Epithelial cell of alveolus of lung (primary cell): ENCODE results near the gene NASP. TPM values are rescaled to one million over a fixed set of nuclear protein-coding genes. Genes with fewer than 3 reads are reported as not detected.

Source experiments
- total RNA-seq: library from RNA; depleted of rRNA; stranded (reverse); fragments of >200 nt; gene quantifications from 2 replicates; pipeline ENCODE4 v1.2.1, GENCODE V29; 2015

The NASP gene, protein sequence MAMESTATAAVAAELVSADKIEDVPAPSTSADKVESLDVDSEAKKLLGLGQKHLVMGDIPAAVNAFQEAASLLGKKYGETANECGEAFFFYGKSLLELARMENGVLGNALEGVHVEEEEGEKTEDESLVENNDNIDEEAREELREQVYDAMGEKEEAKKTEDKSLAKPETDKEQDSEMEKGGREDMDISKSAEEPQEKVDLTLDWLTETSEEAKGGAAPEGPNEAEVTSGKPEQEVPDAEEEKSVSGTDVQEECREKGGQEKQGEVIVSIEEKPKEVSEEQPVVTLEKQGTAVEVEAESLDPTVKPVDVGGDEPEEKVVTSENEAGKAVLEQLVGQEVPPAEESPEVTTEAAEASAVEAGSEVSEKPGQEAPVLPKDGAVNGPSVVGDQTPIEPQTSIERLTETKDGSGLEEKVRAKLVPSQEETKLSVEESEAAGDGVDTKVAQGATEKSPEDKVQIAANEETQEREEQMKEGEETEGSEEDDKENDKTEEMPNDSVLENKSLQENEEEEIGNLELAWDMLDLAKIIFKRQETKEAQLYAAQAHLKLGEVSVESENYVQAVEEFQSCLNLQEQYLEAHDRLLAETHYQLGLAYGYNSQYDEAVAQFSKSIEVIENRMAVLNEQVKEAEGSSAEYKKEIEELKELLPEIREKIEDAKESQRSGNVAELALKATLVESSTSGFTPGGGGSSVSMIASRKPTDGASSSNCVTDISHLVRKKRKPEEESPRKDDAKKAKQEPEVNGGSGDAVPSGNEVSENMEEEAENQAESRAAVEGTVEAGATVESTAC
- total RNA-seq: 47.4 and 58.4 TPM in 2 replicates

DNA sequence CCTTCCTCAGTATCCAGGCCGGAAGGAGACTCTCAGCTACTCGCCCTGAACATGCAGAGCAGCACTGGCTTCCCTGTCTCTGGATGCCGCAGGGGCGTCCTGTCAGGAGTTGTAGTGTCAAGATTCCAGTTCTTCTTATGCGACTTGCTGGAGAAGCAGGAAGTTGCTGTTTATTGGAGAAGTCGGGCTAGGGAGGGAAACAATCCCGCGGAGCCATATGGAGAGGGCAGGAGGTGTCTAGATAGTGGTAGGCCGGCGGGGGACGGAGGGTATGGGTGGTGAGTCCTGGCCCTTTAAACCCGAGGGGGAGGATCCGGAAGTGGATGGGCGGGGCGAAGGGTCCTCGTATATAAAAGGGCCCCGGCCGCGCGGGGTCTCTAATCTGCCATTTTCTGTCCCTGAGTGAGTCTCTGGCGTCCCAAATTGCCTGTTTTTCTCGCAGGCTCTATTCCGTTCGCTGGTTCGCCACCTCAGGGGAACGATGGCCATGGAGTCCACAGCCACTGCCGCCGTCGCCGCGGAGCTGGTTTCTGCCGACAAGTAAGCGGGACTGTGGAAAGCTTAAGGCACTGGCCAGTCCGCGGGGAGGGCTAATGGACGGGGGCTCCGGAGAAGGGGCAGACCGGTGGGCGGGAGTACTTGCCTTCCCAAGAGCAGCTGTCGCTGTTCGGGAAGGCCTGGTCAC, at the start of gene NASP:
Gene NASP, plus strand, starts transcription at position 376 of the 685 bp plus-strand sequence. Its CDS starts 106 bp downstream, at position 482.

DNA sequence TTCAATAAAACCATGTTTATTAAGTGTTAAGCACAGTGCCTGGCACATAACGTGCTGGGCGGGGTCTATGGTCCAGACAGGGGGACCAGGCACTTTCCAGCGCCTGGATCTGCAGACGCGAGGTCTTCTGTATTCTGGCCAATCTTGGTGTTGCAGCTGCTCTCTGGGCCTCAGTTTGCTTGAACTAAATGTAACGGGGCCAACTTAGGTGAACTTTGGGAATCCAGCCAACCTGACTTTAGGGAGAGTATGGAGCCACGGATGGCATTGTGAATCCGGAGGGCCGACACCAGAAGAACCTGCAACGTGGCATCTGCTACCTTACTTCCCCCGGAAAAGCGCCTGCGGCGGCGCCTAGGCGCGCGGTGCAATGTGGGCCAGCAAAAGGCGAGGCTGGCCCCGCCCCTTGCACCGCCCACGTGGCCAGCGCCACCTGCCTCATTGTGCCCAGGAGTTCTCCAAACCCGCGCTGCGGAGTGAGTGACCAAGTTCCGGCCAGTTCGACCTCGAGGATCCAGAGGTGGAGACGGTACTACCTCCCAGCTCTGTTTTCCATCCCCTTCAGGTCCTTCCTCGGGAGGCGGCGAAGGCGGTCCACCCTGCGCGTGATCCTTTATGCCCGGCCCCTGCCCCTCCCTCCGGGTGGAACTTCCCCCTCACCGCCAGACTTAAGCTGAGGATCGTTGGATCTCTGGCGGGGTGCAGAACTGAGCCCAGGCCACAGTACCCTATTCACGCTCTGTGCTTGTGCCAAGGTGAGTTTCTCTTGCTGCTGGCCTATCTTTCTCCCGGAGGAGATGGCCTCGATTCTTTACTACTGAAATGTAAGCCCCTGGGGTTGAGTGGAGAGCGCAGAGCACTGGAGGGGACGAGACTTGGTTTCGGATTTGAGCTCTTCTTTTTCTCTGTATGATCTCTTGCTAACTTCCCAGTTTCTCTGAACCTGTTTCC, 33.2 kb upstream of the NASP start, which contains the start of gene AKR1A1:
Gene AKR1A1, plus strand, starts transcription at position 426 of the 951 bp plus-strand sequence. CDS start 10,969 bp downstream, outside the sequence.

DNA sequence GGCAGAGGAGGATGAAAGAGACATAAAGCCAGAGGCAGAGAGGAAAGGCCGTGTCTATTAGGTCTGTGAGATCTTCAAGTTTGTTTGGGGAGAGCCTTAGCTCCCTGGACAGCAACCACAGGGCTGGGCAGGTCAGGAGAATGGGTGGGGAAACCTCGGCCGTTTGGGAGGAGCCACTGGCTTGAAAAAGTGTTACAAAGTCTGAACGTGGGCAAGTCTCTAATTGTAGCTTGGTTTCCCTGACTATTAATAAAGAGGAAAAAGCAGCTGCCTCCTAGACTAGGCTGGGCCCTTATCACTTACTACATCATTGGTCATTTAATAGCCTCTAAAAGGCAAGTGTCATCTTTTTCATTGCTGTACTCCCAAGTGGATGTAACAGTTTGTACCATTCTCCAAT, 40.1 kb downstream of the NASP start, which contains the start of gene CCDC17:
Gene CCDC17, minus strand, starts transcription at position 83 of the 400 bp plus-strand sequence. CDS start 145 bp downstream, outside the sequence.

Other genes starting within 250 kb of the NASP start
- gene TOE1, start 243.9 kb upstream of the NASP start, total RNA-seq: 13.7 and 15.0 TPM in 2 replicates
- gene MUTYH, start 243.6 kb upstream of the NASP start, total RNA-seq: 17.6 and 26.8 TPM in 2 replicates
- gene TESK2, start 92.9 kb upstream of the NASP start, total RNA-seq: 1.6 and 4.5 TPM in 2 replicates
- 1.1 and 1.8 TPM in 2 replicates for gene CCDC163, start 84.0 kb upstream of the NASP start, total RNA-seq
- 3.4 and 4.1 TPM in 2 replicates for gene MMACHC, start 83.7 kb upstream of the NASP start, total RNA-seq
- 375 and 595 TPM in 2 replicates for gene PRDX1, start 62.2 kb upstream of the NASP start, total RNA-seq
- 79.7 and 124 TPM in 2 replicates for gene AKR1A1, start 33.2 kb upstream of the NASP start, total RNA-seq
- 0.26 and 3.1 TPM in 2 replicates for gene CCDC17, start 40.0 kb downstream of the NASP start, total RNA-seq
- 56.8 and 65.2 TPM in 2 replicates for gene GPBP1L1, start 102.5 kb downstream of the NASP start, total RNA-seq
- 20.7 and 27.7 TPM in 2 replicates for gene TMEM69, start 104.1 kb downstream of the NASP start, total RNA-seq
- gene IPP, start 166.6 kb downstream of the NASP start, total RNA-seq: 6.9 and 15.6 TPM in 2 replicates
- gene MAST2, start 219.6 kb downstream of the NASP start, total RNA-seq: 11.7 and 16.4 TPM in 2 replicates